Panc1 (cell line): ENCODE results near the gene SOCS6. TPM values are rescaled to one million over a fixed set of nuclear protein-coding genes. Genes with fewer than 3 reads are reported as not detected.
A peak's percentile ranks its signal among the peaks of the same experiment; 100 is the strongest.

Experiments used
- ATAC-seq: fragments of 200-7000 bp; cut with Tn5 transposase; 2 replicates; pipeline ENCODE4 v1.9.1; 2020; ENCODE audit warnings: mild to moderate bottlenecking, moderate library complexity
- BruUV-seq: library from RNA; stranded (reverse); fragments of 400-500 nt; replicated peaks from 2 replicates; lab custom pipeline; 2021; lab: Mats Ljungman, UMichigan
- CTCF ChIA-PET: fragments of 300-600 bp; sonication (Branson Sonifier 250); formaldehyde crosslinking; loops from one replicate; lab custom pipeline; 2022; ENCODE audit warnings: antibody characterized with exemption; lab: Charles Lee
- POLR2A ChIA-PET: fragments of 300-600 bp; sonication (Branson Sonifier 250); formaldehyde crosslinking; loops from one replicate; lab custom pipeline; 2022; ENCODE audit warnings: antibody characterized with exemption; lab: Charles Lee
- DNase-seq: peaks from one replicate; pipeline ENCODE4 v3.0.0-alpha.2; 2010; ENCODE audit warnings: low read depth, low spot score
- H3K27ac ChIP-seq: 2 replicates; pipeline ENCODE4 v1.5.1; 2011; ENCODE audit warnings: mild to moderate bottlenecking, low read length, inconsistent platforms
- H3K27me3 ChIP-seq: fragments of 200-500 bp; sonication (Bioruptor generic); 2 replicates; pipeline ENCODE4 v1.6.0; 2014; ENCODE audit warnings: low read length, inconsistent platforms; ENCODE audit not compliant: control insufficient read depth, insufficient read depth
- H3K36me3 ChIP-seq: fragments of 200-500 bp; sonication (Bioruptor generic); 2 replicates; pipeline ENCODE4 v1.5.1; 2014; ENCODE audit warnings: inconsistent platforms, mild to moderate bottlenecking, low read length, moderate library complexity; ENCODE audit not compliant: control insufficient read depth, insufficient read depth
- H3K4me1 ChIP-seq: 2 replicates; pipeline ENCODE4 v1.5.1; 2011; ENCODE audit warnings: inconsistent platforms, mild to moderate bottlenecking, low read length, moderate library complexity; ENCODE audit not compliant: control insufficient read depth, insufficient read depth
- H3K4me3 ChIP-seq, 2 experiments: 2 replicates each; pipeline ENCODE4 v1.5.1; 2011 to 2012; ENCODE audit warnings: low read depth in 2 of 2, low read length in 2 of 2, mild to moderate bottlenecking in 2 of 2, inconsistent platforms in 1 of 2, moderate library complexity in 1 of 2
- H3K9me3 ChIP-seq: fragments of 200-500 bp; sonication (Bioruptor generic); 2 replicates; pipeline ENCODE4 v1.5.1; 2014; ENCODE audit warnings: low read depth, mild to moderate bottlenecking, inconsistent platforms, low read length, moderate library complexity; ENCODE audit not compliant: control insufficient read depth, insufficient read depth
- CTCF ChIP-seq: fragments of 450-650 bp; IDR thresholded peaks from 2 replicates; pipeline ENCODE4 v1.5.1; 2017; ENCODE audit warnings: mild to moderate bottlenecking
- POLR2AphosphoS5 ChIP-seq: IDR thresholded peaks from 2 replicates; pipeline ENCODE4 v1.6.1; 2012; ENCODE audit warnings: mild to moderate bottlenecking, low read depth, low read length, moderate library complexity
- SIN3A ChIP-seq: IDR thresholded peaks from 2 replicates; pipeline ENCODE4 v1.6.1; 2012; ENCODE audit warnings: low read depth, mild to moderate bottlenecking, low read length, moderate library complexity, borderline replicate concordance; ENCODE audit not compliant: insufficient read depth
- TCF7L2 ChIP-seq: IDR thresholded peaks from 2 replicates; pipeline ENCODE4 v1.6.1; 2011; ENCODE audit warnings: mild to moderate bottlenecking, low read depth, low read length, inconsistent platforms
- in situ Hi-C: cut with HindIII; loops from 2 replicates; pipeline ENCODE4 v1.10.0; 2016; ENCODE audit warnings: low sequenced_read_pairs, low pct_unique_long_range_greater_than_20kb
- intact Hi-C: fragments of 100-400 bp; cut with micrococcal nuclease; formaldehyde crosslinking; loops from one replicate; pipeline ENCODE4 v1.10.0; 2022; ENCODE audit not compliant: unreplicated experiment
- total RNA-seq: library from RNA; stranded (reverse); gene quantifications from one replicate; pipeline ENCODE4 v1.2.1, GENCODE V29; 2021; ENCODE audit not compliant: unreplicated experiment
- TF ChIP-seq, protein P1 (sequence below), 2 experiments: IDR thresholded peaks; 2 replicates each; pipeline ENCODE4 v1.6.1; 2011 to 2012; ENCODE audit warnings: low read depth in 2 of 2, control low read depth in 1 of 2, low read length in 1 of 2, mild to moderate bottlenecking in 1 of 2, moderate library complexity in 1 of 2; ENCODE audit not compliant: insufficient read depth in 1 of 2

The SOCS6 gene
- total RNA-seq, 1 experiment from 2014 or later, result 43.0 TPM

DNA sequence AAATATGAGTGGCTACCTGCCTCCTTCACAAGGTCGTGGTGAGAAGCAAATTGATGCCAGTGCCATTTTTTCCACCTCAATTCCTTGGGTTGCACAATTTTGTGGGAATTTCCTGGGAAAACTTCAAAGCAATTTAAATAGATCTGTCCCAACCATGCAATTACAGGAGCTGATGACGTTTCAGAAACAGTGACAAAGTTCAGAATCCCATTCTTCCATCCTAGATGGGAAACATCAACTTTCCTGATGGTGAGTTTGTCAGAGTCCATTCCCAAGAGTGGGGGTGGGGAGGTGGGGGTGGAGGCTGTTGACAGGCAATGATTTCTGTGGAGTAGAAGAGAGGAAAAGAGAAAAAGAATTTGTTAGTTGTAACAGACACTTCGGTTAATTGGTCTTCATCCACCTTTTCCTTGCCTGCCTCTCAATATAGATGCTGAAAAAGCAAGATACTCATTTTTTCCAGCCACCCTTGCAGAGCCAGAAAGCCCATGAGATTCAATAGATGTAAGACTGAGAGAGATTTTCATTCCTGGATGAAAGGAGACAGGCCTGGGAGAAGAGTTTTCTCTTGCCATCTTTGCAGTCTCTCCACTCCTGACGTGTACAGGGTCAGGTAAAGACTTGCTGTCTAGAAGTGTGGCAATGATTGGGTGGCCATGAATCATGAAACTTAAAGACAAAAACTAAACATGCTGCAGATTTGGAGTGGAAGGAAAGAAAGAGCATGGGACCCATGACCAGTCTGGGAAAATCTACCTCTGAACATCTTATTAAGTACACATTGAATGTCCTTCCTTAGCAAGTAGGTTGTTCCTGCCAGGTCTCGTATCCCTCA, 47.3 kb downstream of the SOCS6 start:
- POLR2A ChIA-PET, result no interaction called here
- peaks cover 2% of the 10 kb centered on the region; the same call in 1 of the 2 replicates for H3K36me3 ChIP-seq
- in situ Hi-C loops (no loop called here), intact Hi-C loops (no loop called here)
- H3K27me3 ChIP-seq, result no peaks in the 10 kb centered on the region
- no peak for DNase-seq
- BruUV-seq, result no TSS peak
- peaks cover 22% of the 10 kb centered on the region; the same call in 1 of the 2 replicates for H3K9me3 ChIP-seq
- H3K4me3 ChIP-seq, result no peak overlapping the region
- no peak for ATAC-seq
- H3K27ac ChIP-seq, result peak overlapping the region; percentile 69
- TF ChIP-seq, protein P1, sequence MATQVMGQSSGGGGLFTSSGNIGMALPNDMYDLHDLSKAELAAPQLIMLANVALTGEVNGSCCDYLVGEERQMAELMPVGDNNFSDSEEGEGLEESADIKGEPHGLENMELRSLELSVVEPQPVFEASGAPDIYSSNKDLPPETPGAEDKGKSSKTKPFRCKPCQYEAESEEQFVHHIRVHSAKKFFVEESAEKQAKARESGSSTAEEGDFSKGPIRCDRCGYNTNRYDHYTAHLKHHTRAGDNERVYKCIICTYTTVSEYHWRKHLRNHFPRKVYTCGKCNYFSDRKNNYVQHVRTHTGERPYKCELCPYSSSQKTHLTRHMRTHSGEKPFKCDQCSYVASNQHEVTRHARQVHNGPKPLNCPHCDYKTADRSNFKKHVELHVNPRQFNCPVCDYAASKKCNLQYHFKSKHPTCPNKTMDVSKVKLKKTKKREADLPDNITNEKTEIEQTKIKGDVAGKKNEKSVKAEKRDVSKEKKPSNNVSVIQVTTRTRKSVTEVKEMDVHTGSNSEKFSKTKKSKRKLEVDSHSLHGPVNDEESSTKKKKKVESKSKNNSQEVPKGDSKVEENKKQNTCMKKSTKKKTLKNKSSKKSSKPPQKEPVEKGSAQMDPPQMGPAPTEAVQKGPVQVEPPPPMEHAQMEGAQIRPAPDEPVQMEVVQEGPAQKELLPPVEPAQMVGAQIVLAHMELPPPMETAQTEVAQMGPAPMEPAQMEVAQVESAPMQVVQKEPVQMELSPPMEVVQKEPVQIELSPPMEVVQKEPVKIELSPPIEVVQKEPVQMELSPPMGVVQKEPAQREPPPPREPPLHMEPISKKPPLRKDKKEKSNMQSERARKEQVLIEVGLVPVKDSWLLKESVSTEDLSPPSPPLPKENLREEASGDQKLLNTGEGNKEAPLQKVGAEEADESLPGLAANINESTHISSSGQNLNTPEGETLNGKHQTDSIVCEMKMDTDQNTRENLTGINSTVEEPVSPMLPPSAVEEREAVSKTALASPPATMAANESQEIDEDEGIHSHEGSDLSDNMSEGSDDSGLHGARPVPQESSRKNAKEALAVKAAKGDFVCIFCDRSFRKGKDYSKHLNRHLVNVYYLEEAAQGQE (IDR thresholded peaks at IDR 0.05; ENCODE audit: insufficient read depth in 1 of 2, low read depth in 2 of 2, low read length in 1 of 2), result no peak
- TF ChIP-seq POLR2AphosphoS5 (no peak), TCF7L2 (no peak), CTCF (no peak), SIN3A (no peak)
- H3K4me1 ChIP-seq, result peaks cover 8% of the 10 kb centered on the region
- CTCF ChIA-PET, result no interaction called here

DNA sequence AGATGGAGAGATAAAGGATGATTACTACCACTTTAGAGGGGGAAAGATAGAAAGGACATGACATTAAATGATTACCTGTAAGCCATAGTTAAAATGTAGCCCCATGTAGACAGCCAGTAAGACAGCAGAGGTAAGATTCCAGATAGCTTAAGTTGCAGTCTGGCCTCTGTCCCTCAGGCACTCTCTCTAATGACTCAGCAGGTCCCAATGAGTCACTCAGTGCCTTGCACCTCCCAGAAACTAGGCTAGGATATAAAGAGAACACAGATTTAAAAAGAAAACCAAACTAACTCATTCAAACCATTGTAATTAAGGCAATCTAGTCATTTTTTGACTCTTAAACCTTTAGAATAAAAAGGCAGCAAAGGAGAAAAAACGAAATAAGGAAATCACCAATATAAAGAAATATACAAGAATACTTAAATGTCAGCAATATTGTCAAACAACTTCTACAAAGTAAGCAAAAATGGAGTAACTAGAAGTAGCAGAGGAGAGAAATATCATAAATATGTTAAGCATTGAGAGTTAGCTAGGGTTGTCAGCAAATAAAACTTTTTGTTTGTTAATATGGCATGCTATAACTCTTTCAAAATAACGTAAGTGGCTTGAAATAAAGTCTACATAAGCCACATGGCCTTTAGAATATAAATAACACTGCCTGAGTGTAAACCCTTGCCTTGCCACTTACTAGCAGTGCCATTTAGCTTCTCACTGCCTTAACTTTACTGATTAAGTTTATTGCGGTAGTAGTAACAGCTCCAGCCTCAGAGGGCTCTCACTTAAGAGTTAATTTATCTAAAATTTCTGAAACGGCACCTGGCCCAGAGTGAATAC, 48.5 kb downstream of the SOCS6 start:
- no peaks in the 10 kb centered on the region for H3K27me3 ChIP-seq
- BruUV-seq, result TSS peak; percentile 1
- TF ChIP-seq CTCF, result no peak
- no peak for TF ChIP-seq POLR2AphosphoS5
- TF ChIP-seq SIN3A, result no peak
- TF ChIP-seq TCF7L2, result no peak
- TF ChIP-seq, protein P1 (IDR thresholded peaks at IDR 0.05; ENCODE audit: insufficient read depth in 1 of 2, low read depth in 2 of 2, low read length in 1 of 2), result no peak
- in situ Hi-C loops (no loop called here), intact Hi-C loops (no loop called here)
- no peak overlapping the region for H3K4me3 ChIP-seq
- H3K9me3 ChIP-seq, result peaks cover 22% of the 10 kb centered on the region; the same call in 1 of the 2 replicates
- ChIA-PET POLR2A (no interaction called here), CTCF (no interaction called here)
- peaks cover 2% of the 10 kb centered on the region; the same call in 1 of the 2 replicates for H3K36me3 ChIP-seq
- peak overlapping the region; percentile 69 for H3K27ac ChIP-seq
- H3K4me1 ChIP-seq, result peaks cover 8% of the 10 kb centered on the region
- ATAC-seq, result peak; percentile 94
- DNase-seq, result peak; percentile 43
